Activated T-cell treated with anti-CD3 and anti-CD28 coated beads, Interleukin-2, amount 50 U/mL, for 48 hours (primary cell): ENCODE measurements around the gene CPT1C.

ENCODE experiments used
- DNase-seq, 2 experiments: peaks; one replicate each; pipeline ENCODE4 v3.0.0-alpha.2; 2020

The CPT1C gene

DNA sequence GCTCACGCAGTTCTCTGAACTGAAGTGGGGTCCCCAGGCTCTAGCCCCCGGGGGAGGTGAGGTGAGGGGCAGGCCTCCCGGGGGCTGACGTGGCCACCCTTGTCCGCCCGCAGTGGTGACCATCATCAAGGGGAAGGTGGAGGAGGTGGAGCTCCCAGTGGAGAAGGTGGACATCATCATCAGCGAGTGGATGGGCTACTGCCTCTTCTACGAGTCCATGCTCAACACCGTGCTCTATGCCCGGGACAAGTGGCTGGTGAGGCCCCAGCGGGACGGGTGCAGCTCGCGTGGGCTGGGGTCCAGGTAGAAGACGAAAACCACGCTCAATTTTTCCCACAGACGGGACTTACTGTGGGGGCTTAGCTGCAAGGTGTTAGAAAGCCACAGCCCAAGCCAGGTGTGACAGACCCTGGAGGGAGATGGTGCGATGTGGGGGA lies 7.1 kb upstream of the CPT1C start:
- no peak for DNase-seq

DNA sequence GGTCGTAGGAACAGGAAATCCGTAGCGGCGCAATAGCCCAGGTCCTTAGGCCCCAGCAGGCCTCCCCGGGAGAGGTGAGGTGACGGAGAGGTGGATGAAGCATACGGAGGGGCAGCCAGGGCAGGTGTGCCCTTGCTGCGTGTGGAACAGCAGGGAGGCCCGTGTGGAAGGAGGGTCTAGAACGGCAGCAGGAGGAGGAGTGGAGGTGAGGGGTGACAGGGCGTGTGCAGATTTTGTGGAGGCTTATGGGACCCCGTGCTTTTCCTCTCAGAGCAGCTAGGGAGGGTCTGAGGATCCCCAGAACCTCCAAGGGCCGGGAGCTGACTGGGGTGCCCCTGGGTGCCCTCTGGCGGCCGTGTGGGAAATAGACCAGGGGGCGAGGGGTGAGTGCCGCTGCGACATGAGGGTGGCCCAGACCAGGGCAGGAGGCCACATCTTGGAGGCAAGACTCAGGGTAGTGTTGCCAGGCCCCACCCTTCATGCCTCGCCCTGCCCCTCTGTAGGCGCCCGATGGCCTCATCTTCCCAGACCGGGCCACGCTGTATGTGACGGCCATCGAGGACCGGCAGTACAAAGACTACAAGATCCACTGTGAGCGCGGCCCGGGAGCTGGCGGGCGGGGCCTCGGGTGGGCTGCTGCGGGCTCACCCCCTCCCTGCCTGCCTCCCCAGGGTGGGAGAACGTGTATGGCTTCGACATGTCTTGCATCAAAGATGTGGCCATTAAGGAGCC lies 6.5 kb upstream of the CPT1C start:
- DNase-seq = peak; percentile 47 to 58

DNA sequence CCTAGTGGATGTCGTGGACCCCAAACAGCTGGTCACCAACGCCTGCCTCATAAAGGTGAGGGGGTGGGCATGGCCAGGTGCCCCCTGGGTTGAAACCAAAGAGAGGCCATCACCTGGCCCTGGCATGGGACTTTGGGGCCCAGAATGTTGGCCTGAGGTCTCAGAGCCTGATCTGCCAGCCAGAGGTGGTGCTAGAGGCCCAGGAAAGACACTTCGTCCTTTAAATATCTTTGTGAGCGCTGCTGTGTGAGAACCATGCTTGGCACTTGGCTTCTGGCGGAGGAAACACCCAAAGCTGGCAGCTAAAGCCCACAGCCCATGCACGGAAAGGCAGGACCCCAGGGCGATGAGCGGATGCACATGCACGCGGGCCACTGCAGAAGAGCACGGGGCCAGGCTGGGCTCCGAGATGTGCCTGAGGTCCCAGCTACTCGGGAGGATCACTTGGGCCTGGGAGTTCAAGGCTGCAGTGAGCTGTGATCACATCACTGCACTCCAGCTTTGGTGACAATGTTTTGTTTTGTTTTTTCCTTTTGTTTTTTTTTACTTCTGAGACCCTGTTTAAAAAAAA lies 5.8 kb upstream of the CPT1C start:
- no peak for DNase-seq

DNA sequence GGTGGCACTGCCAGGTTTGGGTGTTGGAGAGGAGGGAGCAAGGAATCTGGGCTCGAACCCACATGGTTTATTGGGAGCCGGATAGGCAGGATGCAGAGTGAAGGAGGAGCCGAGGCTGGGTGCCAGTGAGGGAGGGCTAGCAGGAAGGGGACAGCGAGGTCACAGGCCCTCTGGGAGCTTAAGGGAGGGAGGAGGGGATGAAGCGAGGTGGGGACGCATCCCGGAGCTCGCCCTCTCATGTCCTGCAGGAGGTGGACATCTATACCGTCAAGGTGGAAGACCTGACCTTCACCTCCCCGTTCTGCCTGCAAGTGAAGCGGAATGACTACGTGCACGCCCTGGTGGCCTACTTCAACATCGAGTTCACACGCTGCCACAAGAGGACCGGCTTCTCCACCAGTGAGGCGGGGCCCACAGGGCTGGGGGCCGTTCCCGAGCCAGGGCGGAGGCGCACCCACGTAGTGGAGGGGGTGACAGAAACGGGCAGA lies 5.0 kb upstream of the CPT1C start:
- DNase-seq = no peak

DNA sequence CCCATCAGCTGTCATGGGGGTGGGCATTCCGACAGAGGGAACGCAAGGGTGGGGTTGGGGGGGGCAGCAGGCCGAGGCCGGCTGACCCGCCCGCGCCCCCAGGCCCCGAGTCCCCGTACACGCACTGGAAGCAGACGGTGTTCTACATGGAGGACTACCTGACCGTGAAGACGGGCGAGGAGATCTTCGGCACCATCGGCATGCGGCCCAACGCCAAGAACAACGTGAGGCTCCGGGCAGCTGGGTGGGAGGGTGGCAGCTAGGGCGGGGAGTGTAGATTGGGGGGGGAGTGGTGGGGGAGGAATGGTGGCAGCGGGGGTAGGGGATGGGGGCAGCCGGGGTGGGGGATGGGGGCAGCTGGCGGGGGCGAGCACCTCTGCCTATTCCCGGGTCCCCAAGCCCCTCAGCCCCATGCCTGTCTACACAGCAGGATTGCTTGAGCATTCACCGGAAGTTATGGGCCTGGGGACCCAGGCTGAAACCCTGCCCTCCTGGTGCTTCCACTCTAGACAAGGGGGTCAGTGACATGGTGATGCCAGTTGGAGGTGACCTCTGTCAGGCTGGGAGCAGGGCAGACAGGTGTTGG lies 4.3 kb upstream of the CPT1C start:
- DNase-seq = no peak

DNA sequence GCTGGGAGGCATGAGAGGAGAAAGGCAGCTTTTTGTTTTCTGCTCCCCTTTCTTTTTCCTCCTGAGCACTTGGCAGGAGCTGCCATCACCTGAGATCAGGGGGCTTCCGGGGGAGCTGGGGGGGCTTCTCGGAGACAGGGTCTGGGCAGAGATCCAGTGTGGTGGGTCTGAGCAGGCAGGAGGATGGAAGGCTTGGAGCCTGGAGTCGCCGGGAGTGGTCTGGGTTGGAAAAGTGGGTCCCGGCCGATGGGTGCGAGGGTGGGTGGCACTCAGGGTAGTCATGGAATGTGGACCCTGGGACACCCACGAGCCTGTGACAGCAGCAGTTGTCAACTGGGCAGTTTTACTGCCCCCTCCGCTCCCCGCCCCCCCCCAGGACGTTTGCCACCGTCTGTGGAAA lies 3.8 kb upstream of the CPT1C start:
- DNase-seq = no peak

DNA sequence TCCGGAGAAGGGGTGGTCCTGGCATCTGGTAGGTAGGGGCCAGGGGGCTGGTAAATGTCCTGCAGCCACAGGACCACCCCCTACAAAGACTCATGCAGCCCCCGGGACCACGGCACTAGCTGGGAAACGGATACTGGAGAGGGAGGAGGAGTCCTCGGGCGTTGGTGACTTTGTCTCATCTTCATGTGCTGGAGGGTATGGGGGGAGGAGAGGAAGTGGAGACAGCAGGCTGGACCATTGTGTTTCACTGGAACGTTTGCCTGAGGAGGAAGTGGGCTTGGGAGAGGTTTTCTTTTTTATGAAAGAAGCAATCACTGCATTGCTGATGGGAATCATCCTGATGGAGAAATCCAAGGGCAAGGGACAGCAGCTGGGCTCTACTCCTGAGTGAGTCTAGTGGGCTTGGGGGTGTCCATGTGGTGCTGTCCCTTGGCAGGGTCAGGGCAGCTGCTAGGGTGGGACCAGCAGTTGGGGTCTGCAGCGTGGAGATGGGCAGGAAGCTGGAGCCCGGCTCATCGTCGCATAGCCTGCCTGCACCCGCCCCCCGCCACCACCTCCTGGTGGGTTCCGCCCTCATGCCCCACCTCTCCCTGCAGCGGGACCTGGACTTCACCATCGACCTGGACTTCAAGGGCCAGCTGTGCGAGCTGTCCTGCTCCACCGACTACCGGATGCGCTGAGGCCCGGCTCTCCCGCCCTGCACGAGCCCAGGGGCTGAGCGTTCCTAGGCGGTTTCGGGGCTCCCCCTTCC lies 3.2 kb upstream of the CPT1C start:
- no peak for DNase-seq

DNA sequence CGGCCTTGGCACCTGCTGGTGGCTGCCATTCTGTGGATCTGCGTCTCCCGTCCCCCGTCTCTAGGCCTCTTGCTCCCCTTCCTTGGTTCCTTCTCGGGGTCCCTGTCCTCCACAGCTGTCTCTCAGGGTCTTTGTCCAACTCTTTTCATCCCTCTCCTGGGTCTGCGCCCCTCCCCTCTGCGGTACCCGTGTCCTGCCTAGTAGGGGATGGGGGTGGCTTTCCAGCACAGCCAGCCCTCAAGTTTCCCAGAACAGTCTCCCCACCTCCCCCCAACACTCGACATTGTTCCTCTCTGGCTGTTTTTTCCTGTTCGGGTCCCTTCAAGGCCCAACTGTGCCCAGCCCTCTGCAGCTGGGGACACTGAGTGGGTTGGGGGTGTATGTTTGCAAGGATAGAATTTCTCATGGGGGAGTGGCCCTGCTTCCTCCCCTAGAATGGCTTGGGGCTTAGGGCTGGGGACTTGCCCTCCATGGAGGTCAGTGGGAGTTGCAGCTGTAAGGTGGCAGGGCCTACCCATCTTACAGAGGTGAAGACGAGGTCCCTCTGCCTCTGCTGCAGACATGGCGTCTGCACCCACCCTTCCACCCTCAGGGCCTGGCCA lies 2.3 kb upstream of the CPT1C start:
- DNase-seq = peak in 1 of 2 experiments; percentile 36

DNA sequence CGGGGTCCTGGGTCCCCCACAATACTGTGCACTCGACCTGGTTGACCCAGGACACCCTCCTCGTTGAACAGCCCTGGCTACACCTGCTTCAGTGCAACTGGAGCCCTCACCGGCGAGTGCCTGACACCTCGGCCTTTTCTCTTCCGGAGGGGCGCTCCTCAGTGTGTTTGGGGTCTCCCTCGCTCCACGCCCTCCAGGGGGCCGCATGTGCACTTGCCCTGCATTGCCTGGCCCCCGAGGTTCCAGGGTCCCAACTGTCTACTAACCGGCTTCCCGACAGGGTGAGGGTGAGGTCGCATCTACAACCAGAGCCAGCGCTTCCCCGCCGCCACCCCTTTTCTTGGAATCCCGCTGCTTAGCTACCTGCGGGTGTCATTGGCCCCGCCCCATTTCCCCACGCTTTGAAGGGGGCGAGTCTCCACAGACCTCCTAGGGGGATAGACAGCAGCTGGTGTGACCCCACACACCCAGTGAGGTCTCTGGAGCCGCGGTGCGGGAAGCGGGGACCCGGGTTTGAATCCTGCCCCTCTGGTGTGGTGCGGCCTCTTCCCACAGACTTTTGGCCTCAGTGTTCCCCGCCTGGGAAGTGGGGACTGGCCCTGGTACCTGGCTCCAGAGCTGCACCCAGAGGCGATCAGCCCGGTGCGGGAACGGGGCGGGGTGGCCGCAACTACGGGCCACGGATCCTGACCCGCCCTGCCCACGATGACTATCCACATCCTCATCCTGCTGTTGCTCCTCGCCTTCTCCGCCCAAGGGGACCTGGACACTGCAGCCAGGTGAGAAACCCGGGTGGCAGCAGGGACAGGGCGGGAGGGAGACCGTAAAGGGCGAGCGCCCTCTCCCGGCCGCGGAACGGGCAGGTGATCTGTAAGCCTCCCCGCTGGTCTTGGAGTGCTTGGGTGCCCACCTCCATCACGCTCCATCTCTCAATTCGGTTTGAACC lies 1.5 kb upstream of the CPT1C start, which contains the start of gene ADM5:
Gene ADM5, plus strand, starts transcription at position 462 of the 946 bp plus-strand sequence. Its CDS starts 244 bp downstream, at position 706.
- DNase-seq = peak; percentile 63 to 70

DNA sequence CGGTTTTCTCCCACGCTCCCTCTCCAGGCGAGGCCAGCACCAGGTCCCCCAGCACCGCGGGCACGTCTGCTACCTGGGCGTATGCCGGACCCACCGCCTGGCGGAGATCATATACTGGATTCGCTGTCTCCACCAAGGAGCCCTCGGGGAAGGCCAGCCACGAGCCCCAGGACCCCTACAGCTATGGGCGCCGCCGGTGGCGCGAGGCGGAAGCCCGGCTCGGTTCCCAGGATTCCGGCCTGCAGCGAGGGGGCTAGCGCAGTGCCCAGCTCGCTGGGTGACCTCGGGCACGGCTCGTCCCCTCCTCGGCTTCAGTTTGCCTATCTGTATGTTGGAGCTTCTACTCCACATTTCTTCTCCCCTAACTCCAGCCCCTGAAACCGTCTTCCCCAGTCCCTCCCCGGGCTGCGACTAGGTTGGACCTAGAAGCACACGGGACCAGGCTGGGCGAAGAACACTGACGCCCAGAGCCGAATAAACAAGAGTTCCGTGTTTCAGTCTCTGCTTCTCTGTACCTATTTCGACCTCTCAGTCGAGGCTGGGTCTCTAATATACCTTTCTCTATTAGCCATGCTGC lies 749 bp upstream of the CPT1C start:
- DNase-seq = peak in 1 of 2 experiments; percentile 37

DNA sequence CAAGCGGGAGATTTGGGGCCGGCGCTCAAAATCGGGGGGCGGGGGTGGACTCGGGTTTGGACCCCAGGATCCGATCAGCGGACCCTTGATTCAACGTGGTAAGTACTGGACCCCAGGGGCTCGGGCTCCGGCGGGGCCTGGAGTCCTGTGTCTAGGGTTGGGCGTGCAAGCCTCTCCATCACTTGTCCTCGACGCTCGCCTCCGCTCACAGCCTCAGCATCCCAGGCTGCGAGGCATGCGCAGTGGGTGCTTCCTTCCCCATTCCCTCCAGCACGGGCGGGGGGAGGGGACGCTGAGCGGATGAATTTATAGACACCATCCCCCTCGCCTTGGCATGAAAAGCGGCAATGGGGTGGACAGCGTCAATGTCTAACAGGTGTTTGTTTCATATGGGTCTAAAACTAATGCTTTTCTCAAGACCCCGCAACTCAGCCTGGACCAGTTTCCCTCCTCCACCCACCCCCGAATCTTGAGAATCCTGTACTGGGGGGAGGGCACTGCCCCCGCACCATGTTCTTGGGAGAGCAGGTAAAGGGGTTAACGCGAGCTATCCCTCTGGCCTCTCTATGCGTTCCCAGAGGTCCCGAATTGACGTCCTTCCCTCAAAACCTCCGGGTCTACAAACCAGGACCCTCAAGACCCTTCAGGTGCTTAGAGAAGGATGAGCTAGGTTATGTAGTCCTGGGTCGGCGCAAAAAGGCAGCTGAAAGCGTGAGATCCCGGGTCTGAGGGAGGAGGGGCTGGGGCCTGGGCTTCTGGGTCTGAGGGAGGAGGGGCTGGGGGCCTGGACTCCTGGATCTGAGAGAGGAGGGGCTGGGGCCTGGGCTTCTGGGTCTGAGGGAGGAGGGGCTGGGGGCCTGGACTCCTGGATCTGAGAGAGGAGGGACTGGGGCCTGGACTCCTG lies 579 bp downstream of the CPT1C start:
- peak; percentile 69 to 70 for DNase-seq

DNA sequence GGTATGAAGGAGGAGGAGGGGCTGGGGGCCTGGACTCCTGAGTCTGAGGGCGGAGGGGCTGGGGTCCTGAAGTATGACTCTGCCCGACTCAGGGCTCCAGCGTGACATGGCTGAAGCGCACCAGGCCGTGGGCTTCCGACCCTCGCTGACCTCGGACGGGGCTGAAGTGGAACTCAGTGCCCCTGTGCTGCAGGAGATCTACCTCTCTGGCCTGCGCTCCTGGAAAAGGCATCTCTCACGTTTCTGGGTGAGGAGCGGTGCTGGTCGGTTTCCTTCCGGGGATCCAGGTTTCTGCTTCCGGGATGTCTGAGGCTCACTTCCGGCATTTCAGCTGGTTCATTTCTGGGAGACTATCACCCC lies 1.2 kb downstream of the CPT1C start:
- DNase-seq = no peak

DNA sequence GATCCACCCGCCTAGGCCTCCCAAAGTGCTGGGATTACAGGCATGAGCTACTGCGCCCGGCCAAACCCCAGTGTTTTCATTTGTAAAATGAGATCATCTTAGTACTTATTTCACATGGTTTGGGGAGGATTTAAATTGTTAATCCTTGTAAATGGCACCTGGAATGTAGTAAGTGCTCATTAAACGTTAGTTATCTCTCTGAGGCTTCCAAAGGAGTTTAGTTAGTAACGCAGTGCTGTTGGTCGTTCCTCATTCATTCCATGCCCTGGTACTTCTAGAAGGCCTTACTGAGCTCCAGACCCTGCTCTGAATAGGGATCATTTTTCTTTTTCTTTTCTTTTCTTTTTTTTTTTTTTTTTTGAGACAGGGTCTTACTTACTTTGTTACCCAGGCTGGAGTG lies 5.2 kb downstream of the CPT1C start:
- DNase-seq = no peak

DNA sequence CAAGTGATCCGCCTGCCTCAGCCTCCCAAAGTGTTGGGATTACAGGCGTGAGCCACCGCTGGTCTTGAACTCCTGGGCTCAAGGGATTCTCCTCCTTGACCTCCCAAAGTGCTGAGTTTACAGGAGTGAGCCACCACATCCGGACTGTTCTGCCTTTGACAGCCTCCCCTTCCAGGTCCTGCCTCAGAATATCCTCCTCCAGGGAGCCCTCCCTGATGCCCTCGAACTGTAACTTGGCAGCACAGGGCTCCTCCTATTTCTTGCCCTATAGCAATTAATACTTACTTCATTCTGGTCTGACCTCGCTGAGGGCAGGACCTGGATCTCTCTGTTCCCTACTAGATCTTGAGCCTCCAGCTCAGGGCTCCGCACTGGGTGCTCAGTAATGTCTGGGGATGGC lies 5.9 kb downstream of the CPT1C start:
- DNase-seq = no peak

DNA sequence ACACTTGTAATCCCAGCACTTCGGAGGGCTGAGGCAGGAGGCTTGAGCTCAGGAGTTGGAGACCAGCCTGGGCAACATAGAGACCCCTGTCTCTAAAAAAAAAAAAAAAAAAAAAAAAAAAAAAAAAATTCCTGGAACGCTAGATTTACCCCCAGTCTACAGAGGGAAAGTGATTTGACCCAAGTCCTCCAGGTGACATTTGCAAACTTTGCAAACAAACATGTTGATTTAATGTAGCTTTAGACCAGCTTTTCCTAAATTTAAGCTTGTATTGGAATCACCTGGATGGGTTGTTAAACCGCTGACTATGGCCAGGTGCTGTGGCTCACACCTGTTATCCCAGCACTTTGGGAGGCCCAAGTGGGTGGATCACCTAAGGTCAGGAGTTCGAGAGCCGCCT lies 8.4 kb downstream of the CPT1C start:
- no peak for DNase-seq

DNA sequence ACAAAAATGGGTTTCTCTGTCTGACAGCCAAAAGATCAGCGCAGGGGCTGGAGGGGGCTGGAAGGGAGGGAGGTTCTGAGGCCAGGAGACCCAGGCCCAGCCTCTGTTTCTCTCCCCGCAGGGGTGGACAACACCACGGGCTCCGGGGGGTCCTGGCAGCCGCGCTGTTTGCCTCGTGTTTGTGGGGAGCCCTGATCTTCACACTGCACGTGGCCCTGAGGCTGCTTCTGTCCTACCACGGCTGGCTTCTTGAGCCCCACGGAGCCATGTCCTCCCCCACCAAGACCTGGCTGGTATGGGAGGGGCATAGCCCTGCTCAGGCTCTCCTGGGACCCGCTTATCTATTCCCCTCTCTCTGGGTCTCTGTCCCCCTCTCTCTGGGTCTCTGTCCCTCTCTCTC lies 9.6 kb downstream of the CPT1C start:
- DNase-seq = no peak

DNA sequence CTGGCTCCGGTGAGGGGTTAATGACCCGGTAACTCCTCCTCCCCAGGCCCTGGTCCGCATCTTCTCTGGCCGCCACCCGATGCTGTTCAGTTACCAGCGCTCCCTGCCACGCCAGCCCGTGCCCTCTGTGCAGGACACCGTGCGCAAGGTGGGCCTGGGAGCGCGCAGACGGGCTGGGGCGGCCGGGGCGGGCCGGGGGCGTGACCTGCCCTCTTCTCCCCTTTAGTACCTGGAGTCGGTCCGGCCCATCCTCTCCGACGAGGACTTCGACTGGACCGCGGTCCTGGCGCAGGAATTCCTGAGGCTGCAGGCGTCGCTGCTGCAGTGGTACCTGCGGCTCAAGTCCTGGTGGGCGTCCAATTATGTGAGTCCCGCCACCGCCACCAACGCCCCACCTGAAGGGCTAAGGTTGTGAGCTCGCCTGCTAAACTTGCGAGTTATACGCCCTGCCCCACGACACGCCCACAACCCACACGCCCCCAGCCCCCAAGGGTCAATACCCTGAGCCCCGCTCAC lies 10.4 kb downstream of the CPT1C start:
- no peak for DNase-seq

DNA sequence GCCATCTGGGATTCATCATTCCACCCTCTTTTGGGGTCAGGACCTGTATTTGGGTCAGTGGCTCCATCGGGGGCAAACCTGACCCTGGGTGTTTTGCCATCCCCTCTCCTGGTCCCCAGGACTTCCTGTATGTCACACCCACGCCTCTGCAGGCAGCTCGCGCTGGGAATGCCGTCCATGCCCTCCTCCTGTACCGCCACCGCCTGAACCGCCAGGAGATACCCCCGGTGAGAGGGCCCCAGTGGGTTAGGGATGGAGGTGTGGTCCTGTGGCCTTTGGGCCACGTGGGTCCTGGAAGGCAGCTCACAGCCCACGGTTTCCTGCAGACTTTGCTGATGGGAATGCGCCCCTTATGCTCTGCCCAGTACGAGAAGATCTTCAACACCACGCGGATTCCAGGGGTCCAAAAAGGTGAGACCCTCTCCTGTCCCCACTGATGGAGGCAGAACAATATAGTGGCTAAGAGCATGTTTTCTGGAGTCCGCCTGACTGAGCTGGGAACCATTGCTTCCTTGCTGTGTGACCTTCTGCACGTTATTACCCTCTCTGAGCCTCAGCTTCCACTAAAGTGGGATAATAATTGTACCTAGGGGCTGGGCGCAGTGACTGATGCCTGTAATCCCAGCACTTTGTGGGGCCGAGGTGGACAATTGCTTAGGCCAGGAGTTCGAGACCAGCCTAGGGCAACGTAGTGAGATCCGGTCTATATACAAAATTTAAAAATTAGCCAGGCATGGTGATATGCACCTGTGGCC lies 14.1 kb downstream of the CPT1C start:
- DNase-seq = no peak

DNA sequence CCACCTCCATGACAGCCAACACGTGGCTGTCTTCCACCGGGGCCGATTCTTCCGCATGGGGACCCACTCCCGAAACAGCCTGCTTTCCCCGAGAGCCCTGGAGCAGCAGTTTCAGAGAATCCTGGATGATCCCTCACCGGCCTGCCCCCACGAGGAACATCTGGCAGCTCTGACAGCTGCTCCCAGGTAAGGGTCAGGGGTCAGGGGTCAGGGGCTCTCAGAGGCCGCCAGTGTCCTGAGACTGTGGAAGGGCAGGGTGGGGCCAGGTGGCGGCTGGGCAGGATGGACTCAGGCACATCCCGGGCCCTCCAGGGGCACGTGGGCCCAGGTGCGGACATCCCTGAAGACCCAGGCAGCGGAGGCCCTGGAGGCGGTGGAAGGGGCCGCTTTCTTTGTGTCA lies 15.0 kb downstream of the CPT1C start:
- no peak for DNase-seq
